Parathyroid adenoma (tissue), 2 donors: ENCODE results near the gene ZNF473.

Source experiments
- H2AFZ ChIP-seq: fragments of 300-600 bp; sonication (generic); one replicate; pipeline ENCODE4 v1.7.0; 2017; ENCODE audit warnings: antibody characterized with exemption, mild to moderate bottlenecking
- H3K27ac ChIP-seq: fragments of 300-600 bp; sonication (generic); one replicate; pipeline ENCODE4 v1.7.0; 2017
- H3K27me3 ChIP-seq: fragments of 300-600 bp; sonication (generic); one replicate; pipeline ENCODE4 v1.7.0; 2017; ENCODE audit warnings: low read length; ENCODE audit not compliant: control insufficient read depth, insufficient read depth
- H3K36me3 ChIP-seq: fragments of 300-600 bp; sonication (generic); one replicate; pipeline ENCODE4 v1.7.0; 2017; ENCODE audit warnings: low read length; ENCODE audit not compliant: control insufficient read depth, insufficient read depth
- H3K4me1 ChIP-seq: fragments of 300-600 bp; sonication (generic); one replicate; pipeline ENCODE4 v1.7.0; 2017; ENCODE audit warnings: control low read depth
- H3K4me2 ChIP-seq: fragments of 300-600 bp; sonication (generic); one replicate; pipeline ENCODE4 v1.7.0; 2017; ENCODE audit warnings: low read length
- H3K4me3 ChIP-seq: fragments of 300-600 bp; sonication (generic); one replicate; pipeline ENCODE4 v1.7.0; 2017; ENCODE audit warnings: low read depth, low read length
- H3K79me2 ChIP-seq: fragments of 300-600 bp; sonication (generic); one replicate; pipeline ENCODE4 v1.7.0; 2017; ENCODE audit warnings: control low read depth
- H3K9ac ChIP-seq: fragments of 300-600 bp; sonication (generic); one replicate; pipeline ENCODE4 v1.7.0; 2017; ENCODE audit warnings: mild to moderate bottlenecking
- H3K9me3 ChIP-seq: fragments of 300-600 bp; sonication (generic); one replicate; pipeline ENCODE4 v1.7.0; 2017; ENCODE audit warnings: low read length; ENCODE audit not compliant: control insufficient read depth
- TF ChIP-seq, protein P1 (sequence below): fragments of 300-600 bp; sonication (generic); IDR thresholded peaks from one replicate; pipeline ENCODE4 v1.7.0; 2017; ENCODE audit warnings: antibody characterized with exemption, mild to moderate bottlenecking
- donor health status: primary hyperparathyroidism.

ZNF473 gene

DNA sequence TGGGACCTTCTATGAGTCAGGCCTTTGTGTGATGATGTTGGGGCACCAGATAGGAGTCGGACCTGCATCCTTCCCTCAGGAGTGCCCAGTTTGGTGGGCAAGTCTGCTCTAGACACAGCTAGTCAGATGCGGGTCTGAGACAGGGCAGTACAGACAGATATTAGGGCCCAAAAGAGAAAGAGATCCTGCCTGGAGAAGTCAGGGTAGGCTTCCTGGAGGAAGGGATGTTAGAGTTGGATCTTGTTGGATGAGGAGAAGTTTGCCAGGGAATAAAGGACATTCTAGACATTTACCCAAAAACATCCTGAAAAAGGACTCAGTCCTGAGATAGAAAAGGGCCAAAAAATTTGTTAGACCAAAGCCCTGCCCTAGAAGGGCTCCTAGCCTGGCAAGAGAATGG lies 17.9 kb upstream of the ZNF473 start:
- TF ChIP-seq, protein P1, sequence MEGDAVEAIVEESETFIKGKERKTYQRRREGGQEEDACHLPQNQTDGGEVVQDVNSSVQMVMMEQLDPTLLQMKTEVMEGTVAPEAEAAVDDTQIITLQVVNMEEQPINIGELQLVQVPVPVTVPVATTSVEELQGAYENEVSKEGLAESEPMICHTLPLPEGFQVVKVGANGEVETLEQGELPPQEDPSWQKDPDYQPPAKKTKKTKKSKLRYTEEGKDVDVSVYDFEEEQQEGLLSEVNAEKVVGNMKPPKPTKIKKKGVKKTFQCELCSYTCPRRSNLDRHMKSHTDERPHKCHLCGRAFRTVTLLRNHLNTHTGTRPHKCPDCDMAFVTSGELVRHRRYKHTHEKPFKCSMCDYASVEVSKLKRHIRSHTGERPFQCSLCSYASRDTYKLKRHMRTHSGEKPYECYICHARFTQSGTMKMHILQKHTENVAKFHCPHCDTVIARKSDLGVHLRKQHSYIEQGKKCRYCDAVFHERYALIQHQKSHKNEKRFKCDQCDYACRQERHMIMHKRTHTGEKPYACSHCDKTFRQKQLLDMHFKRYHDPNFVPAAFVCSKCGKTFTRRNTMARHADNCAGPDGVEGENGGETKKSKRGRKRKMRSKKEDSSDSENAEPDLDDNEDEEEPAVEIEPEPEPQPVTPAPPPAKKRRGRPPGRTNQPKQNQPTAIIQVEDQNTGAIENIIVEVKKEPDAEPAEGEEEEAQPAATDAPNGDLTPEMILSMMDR, result no peak

DNA sequence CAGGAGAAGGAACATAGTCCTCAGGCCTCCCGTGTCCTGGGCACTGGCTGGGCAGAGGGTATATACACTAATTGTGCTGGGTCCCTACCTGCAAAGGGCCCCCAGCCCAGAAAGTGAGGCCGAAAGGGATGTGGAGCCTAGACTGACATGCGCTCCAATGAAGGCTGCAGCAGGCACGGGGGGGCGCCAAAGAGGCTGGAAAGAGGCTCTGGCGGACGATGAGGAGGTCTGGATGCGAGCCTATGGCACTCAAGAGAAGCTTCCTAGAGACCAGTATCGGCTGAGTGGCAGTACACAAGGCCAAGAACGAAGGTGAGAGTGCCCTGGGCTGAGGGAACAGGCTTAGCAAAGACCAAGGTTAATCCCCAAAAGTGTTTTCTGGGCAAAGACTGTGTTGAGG lies 17.3 kb upstream of the ZNF473 start:
- H3K4me3 ChIP-seq, result no peak overlapping the region
- H3K27ac ChIP-seq, result no peak overlapping the region
- no peaks in the 10 kb centered on the region for H3K9me3 ChIP-seq
- TF ChIP-seq, protein P1, result no peak
- H3K36me3 ChIP-seq, result no peaks in the 10 kb centered on the region
- peaks cover 10% of the 10 kb centered on the region for H3K79me2 ChIP-seq
- H3K4me2 ChIP-seq, result no peak overlapping the region
- H3K27me3 ChIP-seq, result no peaks in the 10 kb centered on the region
- H3K4me1 ChIP-seq, result no peaks in the 10 kb centered on the region
- H3K9ac ChIP-seq, result no peak overlapping the region
- H2AFZ ChIP-seq, result no peak overlapping the region

More for the DNA sequence above, 17.9 kb upstream of the ZNF473 start:
- H3K27ac ChIP-seq, result no peak overlapping the region
- no peak overlapping the region for H3K4me3 ChIP-seq
- H3K4me1 ChIP-seq, result no peaks in the 10 kb centered on the region
- peaks cover 8% of the 10 kb centered on the region for H3K79me2 ChIP-seq
- H3K36me3 ChIP-seq, result no peaks in the 10 kb centered on the region
- H3K9ac ChIP-seq, result no peak overlapping the region
- no peaks in the 10 kb centered on the region for H3K27me3 ChIP-seq
- no peak overlapping the region for H2AFZ ChIP-seq
- H3K4me2 ChIP-seq, result no peak overlapping the region
- H3K9me3 ChIP-seq, result no peaks in the 10 kb centered on the region

DNA sequence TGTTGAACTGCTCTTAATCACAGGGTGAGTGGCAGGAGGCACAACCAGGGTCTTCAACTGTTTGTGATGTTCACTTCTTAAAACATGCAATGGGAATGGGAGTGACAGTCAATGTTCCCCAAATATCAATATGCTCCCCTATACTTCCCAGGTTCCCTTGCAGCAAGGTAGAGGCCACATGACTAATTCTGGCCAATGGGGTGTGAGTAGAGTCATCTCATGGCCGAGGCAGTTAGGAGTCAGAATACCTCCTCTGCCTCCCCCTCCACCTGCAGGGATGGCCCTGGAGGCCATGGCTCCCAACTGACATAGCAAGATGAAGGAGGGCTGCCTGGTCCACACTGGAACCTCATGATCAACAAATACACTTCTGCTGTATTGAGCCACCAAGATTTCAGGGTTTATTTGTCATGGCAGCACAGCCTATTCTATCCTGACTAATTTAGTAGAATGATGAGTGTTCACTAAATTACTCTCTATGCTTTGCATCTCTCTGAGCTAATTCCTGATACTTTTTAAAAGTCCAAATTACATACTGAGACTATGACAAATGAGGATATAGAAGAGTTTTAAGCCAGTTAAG lies 9.5 kb upstream of the ZNF473 start:
- Histone ChIP-seq H3K4me3 (no peak overlapping the region), H3K27me3 (no peaks in the 10 kb centered on the region), H3K27ac (no peak overlapping the region), H3K4me2 (no peak overlapping the region), H3K4me1 (no peaks in the 10 kb centered on the region), H3K36me3 (no peaks in the 10 kb centered on the region), H3K9ac (no peak overlapping the region), H2AFZ (no peak overlapping the region), H3K9me3 (no peaks in the 10 kb centered on the region), H3K79me2 (peaks cover 5% of the 10 kb centered on the region)
- TF ChIP-seq, protein P1, result no peak

DNA sequence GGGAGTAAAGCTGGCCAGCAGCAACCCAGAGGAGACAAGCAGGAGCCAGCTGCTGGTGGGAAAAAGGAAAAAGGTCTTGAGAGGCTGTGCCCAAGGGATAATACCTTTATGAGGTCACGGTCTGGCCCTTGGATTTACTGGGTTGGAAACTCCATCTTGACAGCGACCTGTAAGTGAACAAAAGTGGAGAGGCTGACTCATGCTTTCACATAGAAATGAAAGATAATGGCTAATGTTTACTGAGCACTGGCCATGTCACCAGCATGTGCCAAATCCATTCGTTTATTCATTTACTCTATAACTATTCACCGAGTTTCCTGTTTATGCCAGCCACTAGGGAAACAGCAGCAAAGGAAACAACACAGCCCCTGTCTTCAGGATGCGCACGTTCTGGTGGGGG lies 5.3 kb upstream of the ZNF473 start:
- Histone ChIP-seq H3K4me2 (no peak overlapping the region), H3K9me3 (no peaks in the 10 kb centered on the region), H3K4me3 (no peak overlapping the region), H2AFZ (no peak overlapping the region), H3K9ac (no peak overlapping the region), H3K27ac (no peak overlapping the region), H3K79me2 (peaks cover 18% of the 10 kb centered on the region), H3K36me3 (no peaks in the 10 kb centered on the region), H3K4me1 (no peaks in the 10 kb centered on the region), H3K27me3 (no peaks in the 10 kb centered on the region)
- TF ChIP-seq, protein P1, result no peak

DNA sequence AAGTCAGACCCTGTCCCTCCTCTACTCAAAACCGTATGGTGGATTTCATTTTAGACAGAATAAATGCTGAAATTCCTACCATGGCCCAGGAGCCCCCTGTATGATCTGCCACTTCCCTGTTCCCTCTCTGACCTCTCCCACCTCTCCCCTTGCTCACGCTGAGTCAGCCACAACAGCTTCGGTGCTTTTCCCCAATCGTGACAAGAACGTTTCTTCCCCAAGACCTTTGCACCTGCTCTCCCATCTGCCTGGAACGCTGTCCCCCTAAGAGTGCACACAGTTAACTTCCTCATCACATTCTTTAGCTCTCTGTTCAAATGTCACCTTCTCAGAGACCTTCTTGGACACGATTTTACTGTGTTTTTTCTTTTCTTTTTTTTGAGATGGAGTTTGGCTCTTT lies 3.0 kb upstream of the ZNF473 start:
- TF ChIP-seq, protein P1, result no peak
- Histone ChIP-seq H2AFZ (no peak overlapping the region), H3K9me3 (no peaks in the 10 kb centered on the region), H3K4me2 (no peak overlapping the region), H3K27me3 (no peaks in the 10 kb centered on the region), H3K4me1 (peaks cover 4% of the 10 kb centered on the region), H3K9ac (no peak overlapping the region), H3K36me3 (no peaks in the 10 kb centered on the region), H3K79me2 (peaks cover 27% of the 10 kb centered on the region), H3K27ac (no peak overlapping the region), H3K4me3 (no peak overlapping the region)
